Measurements from ENCODE around the gene WDHD1. TPM values are rescaled to one million over a fixed set of nuclear protein-coding genes. Genes with fewer than 3 reads are reported as not detected.

WDHD1 gene
- total RNA-seq, 2 donors from 2014 or later: 0.66 to 1.0 TPM

DNA sequence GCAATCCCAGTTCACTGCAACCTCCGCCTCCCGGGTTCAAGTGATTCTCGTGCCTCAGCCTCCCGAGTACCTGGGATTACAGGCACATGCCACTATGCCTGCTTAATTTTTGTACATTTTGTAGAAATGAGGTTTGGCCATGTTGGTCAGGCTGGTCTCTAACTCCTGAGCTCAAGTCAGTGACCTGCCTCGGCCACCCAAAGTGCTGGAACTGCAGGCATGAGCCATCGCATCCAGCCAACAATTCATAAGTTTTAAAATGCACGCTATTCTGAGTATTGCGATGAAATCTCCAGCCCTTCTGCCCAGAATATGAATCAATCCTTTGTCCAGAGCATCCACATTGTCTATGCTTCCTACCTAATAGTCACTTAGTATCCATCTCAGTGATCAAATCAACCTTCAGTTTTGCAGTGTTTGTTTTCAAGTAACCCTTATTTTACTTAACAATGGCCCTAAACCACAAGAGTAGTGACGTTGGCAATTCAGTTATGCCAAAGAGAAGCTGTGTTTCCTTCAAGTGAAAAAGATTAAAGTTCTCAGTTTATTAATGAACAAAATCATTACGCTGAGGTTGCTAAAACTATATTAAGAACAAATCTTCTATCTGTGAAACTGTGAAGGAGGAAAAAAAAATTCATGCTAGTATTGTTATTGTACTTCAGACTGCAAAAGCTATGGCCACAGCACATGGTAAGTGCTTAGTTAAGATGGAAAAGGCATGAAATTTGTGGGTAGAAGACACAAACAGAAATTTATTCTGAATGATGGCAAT lies 135.2 kb downstream of the WDHD1 start:
- TF ChIP-seq CTCF (IDR thresholded peaks at IDR 0.05) (no peak), POLR2A (IDR thresholded peaks at IDR 0.05) (no peak)
- no peaks in the 10 kb centered on the region for H3K27me3 ChIP-seq
- H3K9me3 ChIP-seq: no peaks in the 10 kb centered on the region
- H3K36me3 ChIP-seq (replicated peaks in 1 of 2; ENCODE audit: insufficient read depth in 1 of 2, low read depth in 2 of 2): no peaks in the 10 kb centered on the region
- peaks cover 6% of the 10 kb centered on the region for H3K4me1 ChIP-seq
- H3K4me3 ChIP-seq: no peak overlapping the region
- WGBS, 2 donors: 87 to 91% methylated on average over 10 of the region's 10 CpGs
- no peak overlapping the region for H3K27ac ChIP-seq
- no peak for DNase-seq
- no peak for ATAC-seq
- intact Hi-C loops (cut with DNase I): no loop called here

- DNase-seq (no peak), ATAC-seq (no peak)
- Histone ChIP-seq H3K9me3 (no peaks in the 10 kb centered on the region), H3K4me3 (no peak overlapping the region), H3K27me3 (no peaks in the 10 kb centered on the region), H3K4me1 (peaks cover 6% of the 10 kb centered on the region), H3K36me3 (replicated peaks in 1 of 2; ENCODE audit: insufficient read depth in 1 of 2, low read depth in 2 of 2) (no peaks in the 10 kb centered on the region), H3K27ac (no peak overlapping the region)
- intact Hi-C loops (cut with DNase I): no loop called here
- TF ChIP-seq CTCF (IDR thresholded peaks at IDR 0.05): no peak
- no peak for TF ChIP-seq POLR2A (IDR thresholded peaks at IDR 0.05)
- 88 to 92% methylated on average over 1 of the region's 1 CpG for WGBS, 2 donors
Observed at GRCh38 chr14:54890788-54891187, 136.1 kb downstream of the WDHD1 start.

- TF ChIP-seq CTCF (IDR thresholded peaks at IDR 0.05) (no peak), POLR2A (IDR thresholded peaks at IDR 0.05) (no peak)
- ATAC-seq: no peak
- H3K4me1 ChIP-seq: peaks cover 6% of the 10 kb centered on the region
- WGBS, 2 donors: 88 to 95% methylated on average over 8 of the region's 8 CpGs
- DNase-seq: no peak
- no peaks in the 10 kb centered on the region for H3K9me3 ChIP-seq
- intact Hi-C loops (cut with DNase I): no loop called here
- H3K27me3 ChIP-seq: no peaks in the 10 kb centered on the region
- H3K27ac ChIP-seq: no peak overlapping the region
- no peak overlapping the region for H3K4me3 ChIP-seq
- H3K36me3 ChIP-seq (replicated peaks in 1 of 2; ENCODE audit: insufficient read depth in 1 of 2, low read depth in 2 of 2): no peaks in the 10 kb centered on the region
Observed at GRCh38 chr14:54889919-54890318, 137.0 kb downstream of the WDHD1 start.

Other genes with a start within 250 kb of the WDHD1 start
- gene GCH1, start 124.3 kb downstream of the WDHD1 start, total RNA-seq: 10 to 100 TPM in 1 of 2 donors, 1 to 10 TPM in 1; 6.0 to 11.9 TPM
- 1 to 10 TPM; 6.6 to 9.9 TPM for gene SOCS4, start 137 bp upstream of the WDHD1 start, total RNA-seq
- 10 to 100 TPM in 1 of 2 donors, 1 to 10 TPM in 1; 7.9 to 13.2 TPM for gene MAPK1IP1L, start 24.5 kb upstream of the WDHD1 start, total RNA-seq
- 100 to 1,000 TPM in 1 of 2 donors, 10 to 100 TPM in 1; 53.4 to 145 TPM for gene LGALS3, start 102.2 kb upstream of the WDHD1 start, total RNA-seq
- not detected for gene DLGAP5, start 164.5 kb upstream of the WDHD1 start, total RNA-seq
- 10 to 100 TPM; 14.2 to 17.4 TPM for gene FBXO34, start 244.3 kb upstream of the WDHD1 start, total RNA-seq